Measurements from ENCODE around the gene BTN1A1.

DNA sequence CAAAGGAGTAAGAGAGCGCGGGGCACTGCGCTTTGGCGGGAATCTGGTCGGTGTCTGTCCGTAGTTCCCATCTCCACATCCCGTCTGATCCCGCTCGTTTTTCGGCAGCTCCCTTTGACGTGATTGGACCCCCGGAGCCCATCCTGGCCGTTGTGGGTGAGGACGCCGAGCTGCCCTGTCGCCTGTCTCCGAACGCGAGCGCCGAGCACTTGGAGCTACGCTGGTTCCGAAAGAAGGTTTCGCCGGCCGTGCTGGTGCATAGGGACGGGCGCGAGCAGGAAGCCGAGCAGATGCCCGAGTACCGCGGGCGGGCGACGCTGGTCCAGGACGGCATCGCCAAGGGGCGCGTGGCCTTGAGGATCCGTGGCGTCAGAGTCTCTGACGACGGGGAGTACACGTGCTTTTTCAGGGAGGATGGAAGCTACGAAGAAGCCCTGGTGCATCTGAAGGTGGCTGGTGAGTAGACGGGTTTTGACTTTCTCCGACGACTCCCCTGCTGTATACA lies 1.4 kb downstream of the BTN1A1 start:
- TF ChIP-seq CTCF (IDR thresholded peaks at IDR 0.05): no peak
- no peak for TF ChIP-seq POLR2AphosphoS5 (IDR thresholded peaks at IDR 0.05)
- TF ChIP-seq POLR2A (IDR thresholded peaks at IDR 0.05): no peak

Measured in prostate gland (tissue), 2 donors.